ENCODE data around the gene OTOF. TPM values are rescaled to one million over a fixed set of nuclear protein-coding genes. Genes with fewer than 3 reads are reported as not detected.

OTOF gene
- total and polyA plus RNA-seq, 9 of the 15 experiments (the other 6 are each of a cell fraction or from before 2014, with no cell fraction given), result 0.03 to 0.11 (median 0.06) TPM; not detected in 5

DNA sequence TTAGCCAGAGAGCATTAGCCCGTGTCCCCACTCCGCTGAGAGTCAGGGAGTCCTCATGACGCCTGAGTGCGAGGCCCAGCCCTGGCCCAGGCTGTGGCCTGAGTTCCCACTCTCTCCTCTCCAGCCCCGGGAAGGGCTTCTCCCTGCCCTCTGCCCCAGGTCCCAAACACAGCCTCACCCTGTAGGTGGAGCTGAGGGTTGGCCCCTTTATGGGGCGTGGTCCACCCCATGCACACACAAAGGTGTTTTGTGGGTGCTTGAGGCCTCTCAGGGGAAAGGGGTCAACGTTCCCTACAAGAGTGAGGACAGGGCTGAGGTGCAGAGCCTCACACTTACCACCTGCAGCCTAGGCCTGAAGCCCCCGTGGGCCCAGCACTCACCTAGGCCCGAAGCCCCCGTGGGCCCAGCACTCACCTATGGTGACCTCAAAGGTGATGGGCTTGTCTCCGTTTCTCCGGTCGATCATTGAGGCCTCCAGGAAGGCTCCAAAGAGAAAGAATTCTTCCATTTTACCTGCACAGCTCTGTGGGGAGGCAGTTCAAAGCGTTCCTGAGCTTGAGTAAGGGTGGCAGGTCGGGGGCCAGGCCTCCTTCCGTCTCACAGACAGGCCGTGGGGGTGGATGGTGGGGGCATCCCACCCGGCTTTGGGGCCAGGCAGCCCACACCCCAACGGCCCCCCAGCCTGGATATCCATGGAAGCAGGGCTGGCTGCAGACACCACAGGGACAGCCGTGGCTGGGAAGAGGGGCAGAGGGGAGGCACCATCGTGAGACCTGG, 2.1 kb upstream of the OTOF start (continued):
- TF ChIP-seq, protein P1, sequence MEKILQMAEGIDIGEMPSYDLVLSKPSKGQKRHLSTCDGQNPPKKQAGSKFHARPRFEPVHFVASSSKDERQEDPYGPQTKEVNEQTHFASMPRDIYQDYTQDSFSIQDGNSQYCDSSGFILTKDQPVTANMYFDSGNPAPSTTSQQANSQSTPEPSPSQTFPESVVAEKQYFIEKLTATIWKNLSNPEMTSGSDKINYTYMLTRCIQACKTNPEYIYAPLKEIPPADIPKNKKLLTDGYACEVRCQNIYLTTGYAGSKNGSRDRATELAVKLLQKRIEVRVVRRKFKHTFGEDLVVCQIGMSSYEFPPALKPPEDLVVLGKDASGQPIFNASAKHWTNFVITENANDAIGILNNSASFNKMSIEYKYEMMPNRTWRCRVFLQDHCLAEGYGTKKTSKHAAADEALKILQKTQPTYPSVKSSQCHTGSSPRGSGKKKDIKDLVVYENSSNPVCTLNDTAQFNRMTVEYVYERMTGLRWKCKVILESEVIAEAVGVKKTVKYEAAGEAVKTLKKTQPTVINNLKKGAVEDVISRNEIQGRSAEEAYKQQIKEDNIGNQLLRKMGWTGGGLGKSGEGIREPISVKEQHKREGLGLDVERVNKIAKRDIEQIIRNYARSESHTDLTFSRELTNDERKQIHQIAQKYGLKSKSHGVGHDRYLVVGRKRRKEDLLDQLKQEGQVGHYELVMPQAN (IDR thresholded peaks at IDR 0.05; ENCODE audit: borderline replicate concordance), result no peak
- TF ChIP-seq KAT7 (CRISPR knock-in tag; IDR thresholded peaks at IDR 0.05; ENCODE audit: borderline replicate concordance), result no peak
- TF ChIP-seq FOXK2 (conservative IDR thresholded peaks at IDR 0.05 in 1 of 2, IDR thresholded peaks at IDR 0.05 in 1 of 2; ENCODE audit: low read depth in 2 of 2), result no peak
- TF ChIP-seq CXXC5 (CRISPR knock-in tag; IDR thresholded peaks at IDR 0.05), result no peak
- no peak for TF ChIP-seq RNF2 (IDR thresholded peaks at IDR 0.05)
- TF ChIP-seq ZKSCAN8 (CRISPR knock-in tag; IDR thresholded peaks at IDR 0.05), result no peak
- TF ChIP-seq ZKSCAN1 (IDR thresholded peaks at IDR 0.05; ENCODE audit: low read depth, low read length), result no peak
- no peak for TF ChIP-seq RFX7 (CRISPR knock-in tag; IDR thresholded peaks at IDR 0.05)
- TF ChIP-seq, protein P2, sequence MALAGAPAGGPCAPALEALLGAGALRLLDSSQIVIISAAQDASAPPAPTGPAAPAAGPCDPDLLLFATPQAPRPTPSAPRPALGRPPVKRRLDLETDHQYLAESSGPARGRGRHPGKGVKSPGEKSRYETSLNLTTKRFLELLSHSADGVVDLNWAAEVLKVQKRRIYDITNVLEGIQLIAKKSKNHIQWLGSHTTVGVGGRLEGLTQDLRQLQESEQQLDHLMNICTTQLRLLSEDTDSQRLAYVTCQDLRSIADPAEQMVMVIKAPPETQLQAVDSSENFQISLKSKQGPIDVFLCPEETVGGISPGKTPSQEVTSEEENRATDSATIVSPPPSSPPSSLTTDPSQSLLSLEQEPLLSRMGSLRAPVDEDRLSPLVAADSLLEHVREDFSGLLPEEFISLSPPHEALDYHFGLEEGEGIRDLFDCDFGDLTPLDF (CRISPR knock-in tag; IDR thresholded peaks at IDR 0.05), result no peak
- no peak for TF ChIP-seq ZNF79 (CRISPR knock-in tag; IDR thresholded peaks at IDR 0.05; ENCODE audit: low read depth)
- TF ChIP-seq JUNB (CRISPR knock-in tag; conservative IDR thresholded peaks at IDR 0.05), result no peak
- TF ChIP-seq TOE1 (IDR thresholded peaks at IDR 0.05; ENCODE audit: borderline replicate concordance), result no peak
- TF ChIP-seq TOE1 (CRISPR knock-in tag; IDR thresholded peaks at IDR 0.05; ENCODE audit: borderline replicate concordance, low read depth), result no peak
- TF ChIP-seq ASH1L (IDR thresholded peaks at IDR 0.05; ENCODE audit: borderline replicate concordance, low read depth, partially characterized antibody), result no peak
- no peak for TF ChIP-seq WHSC1 (IDR thresholded peaks at IDR 0.05; ENCODE audit: low read length)
- no peak for TF ChIP-seq TAF9B (IDR thresholded peaks at IDR 0.05; ENCODE audit: partially characterized antibody)
- TF ChIP-seq, protein P3, sequence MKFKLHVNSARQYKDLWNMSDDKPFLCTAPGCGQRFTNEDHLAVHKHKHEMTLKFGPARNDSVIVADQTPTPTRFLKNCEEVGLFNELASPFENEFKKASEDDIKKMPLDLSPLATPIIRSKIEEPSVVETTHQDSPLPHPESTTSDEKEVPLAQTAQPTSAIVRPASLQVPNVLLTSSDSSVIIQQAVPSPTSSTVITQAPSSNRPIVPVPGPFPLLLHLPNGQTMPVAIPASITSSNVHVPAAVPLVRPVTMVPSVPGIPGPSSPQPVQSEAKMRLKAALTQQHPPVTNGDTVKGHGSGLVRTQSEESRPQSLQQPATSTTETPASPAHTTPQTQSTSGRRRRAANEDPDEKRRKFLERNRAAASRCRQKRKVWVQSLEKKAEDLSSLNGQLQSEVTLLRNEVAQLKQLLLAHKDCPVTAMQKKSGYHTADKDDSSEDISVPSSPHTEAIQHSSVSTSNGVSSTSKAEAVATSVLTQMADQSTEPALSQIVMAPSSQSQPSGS (CRISPR knock-in tag; IDR thresholded peaks at IDR 0.05), result no peak
